Activated naive CD4-positive, alpha-beta T cell treated with anti-CD3 and anti-CD28 coated beads, Interleukin-2, amount 50 U/mL, for 16 hours (primary cell): ENCODE results near the gene ARHGEF16.

Experiments
- DNase-seq: peaks from one replicate; pipeline ENCODE4 v3.0.0-alpha.2; 2020

The ARHGEF16 gene

GRCh38 chr1:3453891-3454810 is at the start of gene ARHGEF16:
Gene ARHGEF16, plus strand, starts transcription at chr1:3454665. Its CDS starts 8,420 bp downstream, at chr1:3463085.
- peak; percentile 31 for DNase-seq

- DNase-seq: no peak
Observed at GRCh38 chr1:3404801-3405200, 49.7 kb upstream of the ARHGEF16 start.

GRCh38 chr1:3405491-3405890 is 49.0 kb upstream of the ARHGEF16 start:
- DNase-seq: no peak

GRCh38 chr1:3405974-3406867 is 48.2 kb upstream of the ARHGEF16 start:
- no peak for DNase-seq

GRCh38 chr1:3407021-3407420 is 47.4 kb upstream of the ARHGEF16 start:
- no peak for DNase-seq

GRCh38 chr1:3408751-3409266 is 45.7 kb upstream of the ARHGEF16 start:
- DNase-seq: no peak

GRCh38 chr1:3409366-3410141 is 44.9 kb upstream of the ARHGEF16 start:
- DNase-seq: no peak

GRCh38 chr1:3410142-3410925 is 44.1 kb upstream of the ARHGEF16 start:
- DNase-seq: no peak

- no peak for DNase-seq
Observed at GRCh38 chr1:3411806-3412205, 42.7 kb upstream of the ARHGEF16 start.

- DNase-seq: no peak
Observed at GRCh38 chr1:3412376-3412775, 42.1 kb upstream of the ARHGEF16 start.

GRCh38 chr1:3413975-3414710 is 40.3 kb upstream of the ARHGEF16 start:
- no peak for DNase-seq

- no peak for DNase-seq
Observed at GRCh38 chr1:3415260-3416090, 39.0 kb upstream of the ARHGEF16 start.

- no peak for DNase-seq
Observed at GRCh38 chr1:3417082-3417739, 37.3 kb upstream of the ARHGEF16 start.

- DNase-seq: no peak
Observed at GRCh38 chr1:3417934-3418333, 36.5 kb upstream of the ARHGEF16 start.

- DNase-seq: no peak
Observed at GRCh38 chr1:3418600-3418999, 35.9 kb upstream of the ARHGEF16 start.

GRCh38 chr1:3419415-3420204 is 34.9 kb upstream of the ARHGEF16 start:
- DNase-seq: no peak

- DNase-seq: no peak
Observed at GRCh38 chr1:3420218-3420951, 34.1 kb upstream of the ARHGEF16 start.

GRCh38 chr1:3422638-3423037 is 31.8 kb upstream of the ARHGEF16 start:
- no peak for DNase-seq
